ENCODE data around the gene SLC9A9.

GRCh38 chr3:143628971-143629370 is 219.3 kb downstream of the SLC9A9 start:
- TF ChIP-seq POLR2A (IDR thresholded peaks at IDR 0.05), result no peak
- TF ChIP-seq CTCF (IDR thresholded peaks at IDR 0.05), result no peak
